ENCODE measurements around the gene EPB41L4B.

The EPB41L4B gene

DNA sequence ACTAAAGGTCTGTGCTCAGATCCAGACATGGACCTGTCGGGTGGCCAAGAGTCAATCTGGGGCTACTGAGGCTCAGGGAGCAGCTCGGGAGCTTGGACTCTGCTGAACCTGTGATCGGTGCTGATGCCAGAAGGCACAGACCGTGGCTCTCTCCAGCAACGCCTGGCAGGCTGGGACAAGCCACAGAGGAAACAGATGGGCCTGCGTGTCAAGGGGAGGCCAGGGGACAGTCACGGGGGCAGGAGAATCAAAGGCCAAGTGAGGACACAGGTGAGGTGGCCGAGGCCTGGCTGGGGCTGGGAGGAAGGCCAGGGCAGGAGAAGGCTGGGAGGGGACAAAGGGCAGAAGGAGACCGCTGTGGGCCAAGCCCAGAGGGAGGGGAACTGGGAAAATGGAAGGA is 43.4 kb downstream of the EPB41L4B start:
- H3K27ac ChIP-seq (ENCODE audit: low read length): no peak overlapping the region
- H3K9me3 ChIP-seq (ENCODE audit: control insufficient read depth, low read depth, low read length): no peaks in the 10 kb centered on the region
- no peaks in the 10 kb centered on the region for H3K4me1 ChIP-seq (ENCODE audit: control insufficient read depth, low read depth, low read length)
- no peak overlapping the region for H3K9ac ChIP-seq (ENCODE audit: low read length)
- H3K27me3 ChIP-seq (ENCODE audit: control insufficient read depth, insufficient read depth, low read length): no peaks in the 10 kb centered on the region
- no peak overlapping the region for H3K4me3 ChIP-seq (ENCODE audit: low read length)
- H3K36me3 ChIP-seq (ENCODE audit: control insufficient read depth, low read depth, low read length): peaks cover 3% of the 10 kb centered on the region

- Histone ChIP-seq H3K4me1 (ENCODE audit: control insufficient read depth, low read depth, low read length) (no peaks in the 10 kb centered on the region), H3K27me3 (ENCODE audit: control insufficient read depth, insufficient read depth, low read length) (no peaks in the 10 kb centered on the region), H3K36me3 (ENCODE audit: control insufficient read depth, low read depth, low read length) (peaks cover 3% of the 10 kb centered on the region), H3K9ac (ENCODE audit: low read length) (no peak overlapping the region), H3K4me3 (ENCODE audit: low read length) (no peak overlapping the region), H3K27ac (ENCODE audit: low read length) (no peak overlapping the region), H3K9me3 (ENCODE audit: control insufficient read depth, low read depth, low read length) (no peaks in the 10 kb centered on the region)
Measured at GRCh38 chr9:109276469-109277440, 44.1 kb downstream of the EPB41L4B start.

DNA sequence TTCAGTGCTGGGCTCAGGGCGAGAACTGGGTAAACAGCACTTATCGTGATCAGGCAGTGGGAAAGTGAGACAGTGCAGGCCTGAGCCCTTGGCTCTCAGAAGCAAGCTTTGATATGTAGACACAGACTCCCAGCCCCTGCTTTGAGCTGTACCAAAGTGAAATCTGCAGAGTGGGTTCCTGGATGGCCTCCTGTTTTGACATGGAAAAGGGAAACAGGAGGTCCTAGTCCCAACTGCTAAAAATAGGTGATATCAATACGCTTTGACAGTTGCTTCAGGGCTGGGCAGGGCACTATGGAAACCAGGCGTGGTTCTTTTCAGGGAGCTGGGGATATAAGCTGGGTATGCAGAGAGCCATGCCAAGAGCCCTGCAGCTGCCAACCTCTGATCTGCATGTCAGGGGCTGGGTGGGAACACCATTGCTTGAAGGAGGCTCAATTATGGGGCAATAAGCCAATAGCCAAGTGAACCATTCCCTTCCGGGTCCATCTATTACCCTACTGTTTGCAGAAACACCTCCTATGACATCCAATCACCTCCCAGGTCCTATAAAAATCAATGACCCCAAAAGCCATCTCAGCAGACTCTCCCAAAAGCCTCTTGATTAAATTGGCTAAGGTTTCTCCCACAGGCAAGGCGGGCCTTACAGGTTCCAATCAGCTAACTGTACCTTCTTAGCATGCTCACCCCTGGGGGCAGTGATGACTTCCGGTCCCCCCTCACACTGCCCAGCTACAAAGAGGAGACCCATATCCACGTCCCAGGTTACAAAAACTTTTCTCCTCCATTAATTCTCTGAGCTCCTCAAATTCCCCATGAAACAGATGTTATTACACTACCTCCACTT is 45.8 kb downstream of the EPB41L4B start:
- no peaks in the 10 kb centered on the region for H3K27me3 ChIP-seq (ENCODE audit: control insufficient read depth, insufficient read depth, low read length)

GRCh38 chr9:109273869-109274268 is 47.0 kb downstream of the EPB41L4B start:
- Histone ChIP-seq H3K9me3 (ENCODE audit: control insufficient read depth, low read depth, low read length) (no peaks in the 10 kb centered on the region), H3K36me3 (ENCODE audit: control insufficient read depth, low read depth, low read length) (no peaks in the 10 kb centered on the region), H3K4me1 (ENCODE audit: control insufficient read depth, low read depth, low read length) (peaks cover 6% of the 10 kb centered on the region), H3K9ac (ENCODE audit: low read length) (no peak overlapping the region), H3K27me3 (ENCODE audit: control insufficient read depth, insufficient read depth, low read length) (no peaks in the 10 kb centered on the region), H3K27ac (ENCODE audit: low read length) (no peak overlapping the region), H3K4me3 (ENCODE audit: low read length) (no peak overlapping the region)

More for the DNA sequence above, 45.8 kb downstream of the EPB41L4B start:
- Histone ChIP-seq H3K4me1 (ENCODE audit: control insufficient read depth, low read depth, low read length) (peaks cover 6% of the 10 kb centered on the region), H3K9me3 (ENCODE audit: control insufficient read depth, low read depth, low read length) (no peaks in the 10 kb centered on the region), H3K9ac (ENCODE audit: low read length) (no peak overlapping the region), H3K27ac (ENCODE audit: low read length) (no peak overlapping the region), H3K4me3 (ENCODE audit: low read length) (no peak overlapping the region), H3K36me3 (ENCODE audit: control insufficient read depth, low read depth, low read length) (peaks cover 3% of the 10 kb centered on the region)

- Histone ChIP-seq H3K4me1 (ENCODE audit: control insufficient read depth, low read depth, low read length) (peaks cover 6% of the 10 kb centered on the region), H3K4me3 (ENCODE audit: low read length) (no peak overlapping the region), H3K9me3 (ENCODE audit: control insufficient read depth, low read depth, low read length) (no peaks in the 10 kb centered on the region), H3K27me3 (ENCODE audit: control insufficient read depth, insufficient read depth, low read length) (no peaks in the 10 kb centered on the region), H3K27ac (ENCODE audit: low read length) (no peak overlapping the region), H3K9ac (ENCODE audit: low read length) (no peak overlapping the region), H3K36me3 (ENCODE audit: control insufficient read depth, low read depth, low read length) (no peaks in the 10 kb centered on the region)
Measured at GRCh38 chr9:109272745-109273144, 48.1 kb downstream of the EPB41L4B start.

DNA sequence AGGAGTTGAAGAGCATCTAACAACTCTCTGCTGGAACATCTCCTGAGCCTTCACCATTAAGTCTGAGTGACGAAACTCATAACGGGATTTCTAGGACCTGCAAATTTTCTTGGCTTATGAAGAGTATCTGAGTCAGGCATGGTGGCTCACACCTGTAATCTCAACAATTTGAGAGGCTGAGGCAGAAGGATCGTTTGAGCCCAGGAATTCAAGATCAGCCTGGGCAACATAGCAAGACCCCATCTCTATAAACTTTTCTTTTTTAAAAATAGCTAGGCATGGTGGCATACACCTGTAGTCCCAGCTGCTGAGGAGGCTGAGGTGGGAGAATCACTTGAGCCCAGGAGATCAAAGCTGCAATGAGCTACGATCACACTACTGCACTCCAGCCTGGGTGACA is 48.8 kb downstream of the EPB41L4B start:
- H3K4me3 ChIP-seq (ENCODE audit: low read length): no peak overlapping the region
- H3K4me1 ChIP-seq (ENCODE audit: control insufficient read depth, low read depth, low read length): peaks cover 6% of the 10 kb centered on the region
- no peaks in the 10 kb centered on the region for H3K9me3 ChIP-seq (ENCODE audit: control insufficient read depth, low read depth, low read length)
- no peak overlapping the region for H3K9ac ChIP-seq (ENCODE audit: low read length)
- H3K36me3 ChIP-seq (ENCODE audit: control insufficient read depth, low read depth, low read length): peaks cover 3% of the 10 kb centered on the region
- H3K27ac ChIP-seq (ENCODE audit: low read length): no peak overlapping the region
- no peaks in the 10 kb centered on the region for H3K27me3 ChIP-seq (ENCODE audit: control insufficient read depth, insufficient read depth, low read length)

DNA sequence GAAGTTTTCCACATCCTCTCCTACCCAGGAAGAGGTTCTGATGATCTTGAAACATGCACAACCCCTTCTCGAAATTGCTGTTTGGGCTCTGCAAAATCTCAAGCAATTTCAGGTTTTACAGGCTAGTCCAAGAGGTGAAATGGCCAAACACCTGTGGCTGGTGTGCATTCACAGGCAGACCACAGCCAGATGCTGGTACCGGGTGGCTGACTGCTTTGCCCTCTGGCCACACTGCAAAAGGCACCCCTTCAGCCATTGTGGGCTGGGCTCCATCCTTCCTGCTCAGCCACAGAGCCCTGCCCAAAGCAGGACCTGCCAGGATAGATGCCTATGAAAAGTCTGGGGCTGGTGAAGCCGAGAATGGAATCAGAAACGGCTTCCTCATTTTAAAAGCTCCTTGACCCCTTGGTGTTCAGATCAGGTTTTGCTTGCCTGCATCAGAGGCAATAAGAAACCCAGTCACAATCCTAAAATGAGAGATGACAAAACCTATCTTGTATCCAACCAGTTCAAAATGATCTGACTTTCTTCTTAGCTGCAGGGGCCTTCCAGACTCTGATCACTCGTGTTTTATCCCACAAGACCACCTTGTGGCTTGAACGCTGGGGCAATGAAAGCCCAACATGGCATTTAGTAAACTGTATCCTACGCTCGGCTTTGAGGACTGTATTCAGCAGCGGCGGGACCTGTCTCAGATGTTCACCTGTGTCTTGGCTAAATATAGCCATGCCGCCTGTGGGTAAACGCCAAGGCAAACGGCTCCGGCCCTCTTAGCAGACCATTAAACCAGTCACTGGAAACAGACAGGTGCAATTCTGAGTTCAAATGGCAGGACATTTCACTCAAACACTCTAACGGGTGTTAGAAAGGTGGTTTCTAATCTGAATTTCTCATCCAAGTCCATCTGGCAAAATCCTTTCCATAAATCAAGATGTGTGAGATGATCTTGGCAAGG is 49.6 kb downstream of the EPB41L4B start:
- Histone ChIP-seq H3K27ac (ENCODE audit: low read length) (no peak overlapping the region), H3K4me3 (ENCODE audit: low read length) (no peak overlapping the region), H3K27me3 (ENCODE audit: control insufficient read depth, insufficient read depth, low read length) (no peaks in the 10 kb centered on the region), H3K9me3 (ENCODE audit: control insufficient read depth, low read depth, low read length) (no peaks in the 10 kb centered on the region), H3K4me1 (ENCODE audit: control insufficient read depth, low read depth, low read length) (peaks cover 6% of the 10 kb centered on the region), H3K36me3 (ENCODE audit: control insufficient read depth, low read depth, low read length) (peaks cover 3% of the 10 kb centered on the region), H3K9ac (ENCODE audit: low read length) (no peak overlapping the region)

DNA sequence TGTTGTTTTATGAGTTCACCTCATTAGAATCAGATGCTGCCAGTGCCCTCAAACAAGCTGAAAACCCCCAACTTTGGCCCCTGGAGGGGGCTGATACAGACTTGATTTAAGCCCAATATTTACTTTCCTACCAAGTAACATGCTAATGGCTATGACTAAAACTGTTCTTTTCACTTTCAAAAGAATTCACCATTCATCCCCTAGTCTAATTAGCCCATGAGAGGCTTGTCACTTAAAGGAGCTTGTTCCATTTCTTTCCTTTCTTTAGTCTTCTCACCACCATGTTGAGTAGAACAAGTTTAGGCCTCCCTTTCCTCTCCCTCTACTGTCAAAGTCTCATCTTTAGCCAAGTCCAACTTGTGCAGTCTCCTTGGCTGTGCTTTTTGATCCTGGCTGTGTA is 50.4 kb downstream of the EPB41L4B start:
- Histone ChIP-seq H3K4me1 (ENCODE audit: control insufficient read depth, low read depth, low read length) (peaks cover 6% of the 10 kb centered on the region), H3K27ac (ENCODE audit: low read length) (no peak overlapping the region), H3K36me3 (ENCODE audit: control insufficient read depth, low read depth, low read length) (peaks cover 3% of the 10 kb centered on the region), H3K27me3 (ENCODE audit: control insufficient read depth, insufficient read depth, low read length) (no peaks in the 10 kb centered on the region), H3K9me3 (ENCODE audit: control insufficient read depth, low read depth, low read length) (no peaks in the 10 kb centered on the region), H3K9ac (ENCODE audit: low read length) (no peak overlapping the region), H3K4me3 (ENCODE audit: low read length) (no peak overlapping the region)

DNA sequence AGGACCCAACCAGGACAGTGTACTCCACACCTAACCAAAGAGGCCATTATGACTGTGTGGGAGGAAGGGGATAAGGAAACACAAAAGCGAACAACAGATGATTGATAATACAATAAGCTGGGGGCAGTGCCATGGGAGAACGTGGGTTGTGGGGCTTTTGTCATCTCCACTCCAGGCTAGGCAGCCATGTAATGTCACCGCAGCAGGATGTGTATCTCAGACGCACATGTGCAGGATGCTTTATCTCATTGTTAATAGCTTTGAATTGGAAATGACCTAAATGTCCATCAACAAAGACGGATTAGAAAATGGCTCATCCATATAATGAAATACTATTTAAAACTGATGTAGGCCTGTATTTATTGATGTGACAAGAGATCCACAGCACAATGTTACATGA is 51.0 kb downstream of the EPB41L4B start:
- Histone ChIP-seq H3K4me3 (ENCODE audit: low read length) (no peak overlapping the region), H3K9ac (ENCODE audit: low read length) (no peak overlapping the region), H3K27ac (ENCODE audit: low read length) (no peak overlapping the region), H3K4me1 (ENCODE audit: control insufficient read depth, low read depth, low read length) (peaks cover 6% of the 10 kb centered on the region), H3K36me3 (ENCODE audit: control insufficient read depth, low read depth, low read length) (peaks cover 3% of the 10 kb centered on the region), H3K9me3 (ENCODE audit: control insufficient read depth, low read depth, low read length) (no peaks in the 10 kb centered on the region), H3K27me3 (ENCODE audit: control insufficient read depth, insufficient read depth, low read length) (no peaks in the 10 kb centered on the region)

- no peak overlapping the region for H3K9ac ChIP-seq (ENCODE audit: low read length)
- peaks cover 3% of the 10 kb centered on the region for H3K36me3 ChIP-seq (ENCODE audit: control insufficient read depth, low read depth, low read length)
- peaks cover 6% of the 10 kb centered on the region for H3K4me1 ChIP-seq (ENCODE audit: control insufficient read depth, low read depth, low read length)
- no peaks in the 10 kb centered on the region for H3K9me3 ChIP-seq (ENCODE audit: control insufficient read depth, low read depth, low read length)
- no peak overlapping the region for H3K27ac ChIP-seq (ENCODE audit: low read length)
- no peaks in the 10 kb centered on the region for H3K27me3 ChIP-seq (ENCODE audit: control insufficient read depth, insufficient read depth, low read length)
- H3K4me3 ChIP-seq (ENCODE audit: low read length): no peak overlapping the region
Measured at GRCh38 chr9:109269081-109269480, 51.8 kb downstream of the EPB41L4B start.

DNA sequence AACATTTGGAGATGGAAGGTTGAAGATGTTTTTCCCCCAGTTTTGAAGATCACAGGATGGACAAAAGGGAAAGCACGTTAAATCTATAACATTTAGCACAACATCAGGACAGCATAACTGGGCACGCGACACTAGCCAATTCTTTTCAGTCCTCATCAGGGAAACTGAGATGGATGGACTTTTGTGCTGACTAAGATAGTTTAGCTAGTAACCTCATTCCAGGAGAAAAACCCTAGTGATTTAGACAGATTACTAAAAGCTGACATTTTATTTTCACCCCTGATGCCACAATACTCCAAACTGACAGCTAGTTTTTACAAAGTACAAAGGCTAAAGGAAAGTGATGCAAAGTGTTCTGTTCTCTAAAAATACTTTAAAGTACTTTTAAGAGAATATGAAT is 53.3 kb downstream of the EPB41L4B start:
- no peaks in the 10 kb centered on the region for H3K27me3 ChIP-seq (ENCODE audit: control insufficient read depth, insufficient read depth, low read length)
- no peak overlapping the region for H3K4me3 ChIP-seq (ENCODE audit: low read length)
- no peaks in the 10 kb centered on the region for H3K9me3 ChIP-seq (ENCODE audit: control insufficient read depth, low read depth, low read length)
- peaks cover 6% of the 10 kb centered on the region for H3K4me1 ChIP-seq (ENCODE audit: control insufficient read depth, low read depth, low read length)
- H3K36me3 ChIP-seq (ENCODE audit: control insufficient read depth, low read depth, low read length): peaks cover 3% of the 10 kb centered on the region
- no peak overlapping the region for H3K9ac ChIP-seq (ENCODE audit: low read length)
- H3K27ac ChIP-seq (ENCODE audit: low read length): no peak overlapping the region
